GM21381 (cell line): ENCODE results near the gene THBS4.
"Not testable (repeated sequence)": the region's sequence is repeated elsewhere in the genome, so short reads cannot be mapped to it uniquely, and the experiment has no call there.

Source experiments
- ATAC-seq: cut with Tn5 transposase; IDR thresholded peaks from one replicate; pipeline ENCODE4 v1.9.1; 2021; ENCODE audit warnings: mild to moderate bottlenecking, moderate library complexity; ENCODE audit not compliant: unreplicated experiment

The THBS4 gene

DNA sequence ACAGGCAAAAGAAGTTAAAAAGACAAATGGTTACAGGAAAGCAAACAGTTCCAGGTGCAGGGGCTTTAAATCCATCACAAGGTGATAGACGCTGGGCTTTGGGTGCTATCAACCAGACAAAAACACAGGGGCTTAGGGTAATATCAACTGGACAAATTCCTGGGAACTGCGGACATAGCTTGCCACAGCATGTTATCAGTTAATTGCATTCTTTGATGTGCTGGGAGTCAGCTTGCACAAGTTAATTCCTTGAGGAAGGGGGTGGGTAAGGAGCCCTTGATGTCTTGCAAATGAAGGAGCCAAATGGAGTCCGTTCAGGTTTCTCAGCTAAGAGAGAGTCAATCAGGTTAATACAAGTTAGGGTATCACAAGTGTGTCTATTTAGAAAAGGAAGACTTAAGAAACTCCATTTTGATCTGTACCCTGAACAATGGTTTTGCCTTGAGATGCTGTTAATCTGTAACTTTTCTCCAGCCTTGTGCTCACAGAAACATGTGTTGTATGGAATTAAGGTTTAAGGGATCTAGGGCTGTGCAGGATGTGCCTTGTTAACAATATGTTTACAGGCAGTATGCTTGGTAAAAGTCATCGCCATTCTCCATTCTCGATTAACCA lies 76.3 kb downstream of the THBS4 start:
- ATAC-seq, result not testable (repeated sequence)

DNA sequence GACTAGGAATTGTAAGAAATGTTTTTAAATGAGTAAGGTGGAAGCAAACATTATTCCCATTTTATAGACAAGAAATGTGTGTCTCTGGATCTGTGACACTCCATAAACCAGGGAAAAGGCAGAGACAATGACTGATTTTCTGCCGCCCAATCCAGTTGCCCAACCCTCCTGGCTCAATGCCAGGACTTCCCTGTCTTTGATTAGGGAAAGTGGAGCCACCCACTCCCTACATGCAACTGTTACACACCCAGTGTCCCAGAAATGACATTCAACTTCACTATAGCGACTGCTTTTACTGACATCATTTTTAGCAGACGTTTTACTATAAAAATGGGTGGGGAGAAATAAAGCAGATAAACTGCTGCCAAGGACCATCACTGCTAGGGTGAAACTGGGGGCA lies 79.7 kb downstream of the THBS4 start:
- no peak for ATAC-seq

DNA sequence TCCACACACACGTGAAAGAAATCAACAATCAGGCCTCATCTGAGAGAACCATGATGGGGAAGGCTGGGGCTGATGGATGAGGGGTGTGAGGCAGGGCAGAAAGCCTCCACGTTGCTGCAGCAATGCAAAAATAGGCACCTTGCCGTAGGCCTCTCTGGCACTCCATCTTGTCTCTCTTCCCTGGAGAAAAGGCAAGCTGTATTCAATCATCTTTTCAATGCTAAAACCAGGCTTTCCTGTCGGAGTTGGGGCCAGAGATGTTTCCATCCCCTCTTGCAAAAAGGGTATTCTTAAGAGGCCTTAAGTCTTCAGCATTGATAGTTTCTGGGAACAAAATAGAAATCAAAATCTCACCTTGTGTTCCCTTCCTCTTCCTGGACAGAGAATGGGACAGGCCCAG lies 80.9 kb downstream of the THBS4 start:
- ATAC-seq, result no peak

DNA sequence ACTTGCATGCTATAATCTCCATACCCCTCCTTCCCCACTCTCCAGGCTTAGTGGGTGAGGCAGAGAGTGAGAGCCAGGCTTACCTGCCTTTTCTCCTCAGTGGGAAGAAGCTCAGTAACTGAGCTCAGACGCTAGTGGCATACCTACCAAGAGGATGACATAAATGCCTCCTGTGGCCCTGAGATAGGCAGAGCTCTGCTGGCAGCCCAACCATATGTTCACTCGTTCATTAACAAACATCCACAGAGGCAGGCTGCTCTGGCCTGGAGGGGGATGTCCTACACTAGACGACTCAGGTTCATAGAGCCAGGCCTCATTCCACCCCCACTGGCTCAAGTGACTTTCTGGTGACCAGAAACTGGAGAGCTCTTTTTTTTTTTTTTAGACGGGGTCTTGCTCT lies 81.3 kb downstream of the THBS4 start:
- no peak for ATAC-seq

DNA sequence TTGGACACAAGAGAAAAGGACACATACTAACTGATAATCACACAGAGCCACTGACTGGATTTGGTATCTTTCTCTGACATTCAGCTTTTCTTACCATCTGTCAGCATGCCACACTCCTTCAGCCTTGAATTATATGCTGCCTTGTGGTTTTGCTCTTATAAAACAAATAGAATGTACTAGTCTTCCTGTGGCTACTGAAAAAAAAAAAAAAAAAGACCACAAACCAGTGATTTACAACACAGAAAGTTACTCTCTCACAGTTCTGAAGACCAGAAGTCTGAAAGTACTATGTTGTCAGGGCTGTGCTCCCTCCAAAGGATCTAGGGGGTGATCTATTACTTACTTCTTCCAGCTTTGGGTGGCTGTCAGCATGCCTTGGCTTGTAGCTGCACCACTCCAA lies 82.3 kb downstream of the THBS4 start:
- ATAC-seq, result no peak

DNA sequence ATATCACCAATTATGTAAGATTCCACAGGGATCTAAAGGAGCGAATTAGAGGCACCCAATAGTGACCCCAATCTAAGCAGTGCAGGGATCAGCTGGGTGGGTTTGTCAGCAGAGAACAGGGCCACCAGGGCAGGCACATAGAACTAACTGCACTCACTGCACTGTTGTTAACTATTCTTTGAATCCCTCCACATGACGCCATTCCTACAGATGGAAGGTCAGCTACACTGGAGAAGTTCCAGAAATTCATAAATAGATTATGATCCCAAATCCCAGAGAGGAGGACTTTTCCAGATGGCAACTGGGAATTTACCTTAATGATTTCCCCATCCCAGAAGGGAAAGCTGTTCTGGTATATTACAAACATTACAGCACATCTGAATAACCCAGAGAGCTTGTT lies 84.2 kb downstream of the THBS4 start:
- ATAC-seq, result no peak

DNA sequence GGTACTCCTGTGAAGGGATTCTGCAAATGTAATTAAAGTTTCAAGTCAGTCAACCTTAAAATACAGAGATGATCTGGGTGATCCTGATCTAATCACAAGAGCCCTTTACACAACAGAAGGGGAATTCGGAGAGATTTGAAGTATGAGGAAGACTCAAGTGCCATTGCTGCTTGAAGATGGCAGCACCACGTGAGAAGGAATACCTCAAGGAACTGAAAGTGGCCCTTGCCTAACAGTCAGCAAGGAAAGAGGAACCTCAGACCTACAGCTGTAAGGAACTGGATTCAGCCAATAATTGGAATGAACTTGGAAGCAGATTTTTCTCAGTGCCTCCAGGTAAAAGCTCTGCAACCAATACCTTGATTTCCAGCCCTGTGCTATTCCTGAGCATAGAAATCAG lies 87.4 kb downstream of the THBS4 start:
- no peak for ATAC-seq

DNA sequence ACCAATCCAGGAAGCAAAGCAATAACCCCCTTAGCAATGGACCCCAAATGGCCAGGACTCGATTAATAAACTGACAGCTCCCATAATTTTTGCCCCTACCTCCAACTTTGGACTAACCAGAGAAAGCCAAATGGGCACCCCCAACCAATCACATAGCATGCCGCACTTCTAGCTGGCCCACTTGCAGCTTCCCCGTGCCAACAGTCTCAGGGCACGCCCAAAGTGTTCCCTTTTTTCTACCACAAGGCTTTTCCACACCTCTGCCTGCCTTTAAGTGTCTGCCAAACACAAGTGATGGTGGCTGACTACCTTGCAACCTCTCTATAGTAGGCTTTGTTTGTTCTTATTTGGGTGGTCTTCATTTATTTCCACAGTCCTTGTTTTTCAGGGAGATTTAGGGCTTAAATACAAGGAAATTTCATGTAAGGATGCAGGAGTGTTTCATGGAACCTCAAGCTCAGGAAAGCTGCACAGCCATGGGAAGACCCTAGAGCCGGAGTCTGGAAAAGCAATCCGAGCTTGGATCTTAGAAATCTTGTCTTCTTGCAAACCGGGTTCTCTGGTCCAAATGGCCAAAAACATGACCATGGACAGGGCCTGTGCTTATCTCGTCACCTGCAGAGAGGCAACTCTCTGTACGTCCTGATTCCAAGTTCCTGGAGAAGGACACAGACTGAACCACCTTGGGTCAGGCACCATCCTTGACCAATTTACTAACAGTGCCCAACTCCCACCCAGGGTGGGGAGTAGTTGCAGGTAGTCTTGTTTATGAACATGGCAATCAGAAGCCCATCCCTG lies 89.2 kb downstream of the THBS4 start:
- no peak for ATAC-seq

DNA sequence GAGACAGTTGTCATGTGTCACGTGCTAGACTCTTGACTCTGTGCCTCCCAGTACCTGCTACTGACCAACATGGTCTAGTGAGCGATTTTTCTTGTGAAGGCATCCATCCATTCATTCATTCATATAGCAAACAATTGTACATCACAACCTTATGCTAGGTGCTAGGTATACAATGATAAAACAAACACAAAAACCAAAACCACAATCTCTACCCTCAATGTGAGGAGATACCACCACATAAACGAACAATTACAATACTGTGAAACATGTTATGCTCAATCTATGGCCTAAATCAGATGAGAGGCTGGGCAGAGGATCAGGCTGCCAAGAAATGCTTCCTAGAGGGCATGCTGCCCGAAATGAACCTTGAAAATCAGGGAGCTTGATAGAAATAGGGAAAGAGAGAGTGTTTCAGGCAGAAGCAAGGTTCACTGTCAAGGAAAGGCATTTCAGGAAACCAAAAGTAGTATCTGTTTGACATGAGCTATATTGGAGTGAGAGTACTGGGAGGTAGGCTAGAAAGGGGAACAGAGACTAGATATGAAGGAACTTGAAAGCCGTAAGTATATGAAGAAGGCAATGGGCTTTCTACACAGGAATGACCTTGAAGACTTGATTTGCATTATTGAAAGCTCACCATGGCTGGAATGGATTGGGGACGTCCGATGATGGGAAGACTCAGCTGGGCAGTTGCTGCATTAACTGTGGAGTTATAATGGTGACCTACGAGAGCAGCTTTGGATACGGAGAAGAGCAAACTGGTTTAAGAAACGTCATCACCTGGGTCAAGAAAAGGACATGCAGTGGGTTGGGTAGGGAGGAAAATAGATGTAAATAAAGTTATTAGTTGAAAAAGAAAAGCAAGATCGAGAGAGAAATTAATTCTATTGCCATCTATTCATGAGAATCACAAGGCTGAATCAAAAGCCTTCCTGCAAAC lies 90.1 kb downstream of the THBS4 start:
- ATAC-seq, result peak; percentile 68

DNA sequence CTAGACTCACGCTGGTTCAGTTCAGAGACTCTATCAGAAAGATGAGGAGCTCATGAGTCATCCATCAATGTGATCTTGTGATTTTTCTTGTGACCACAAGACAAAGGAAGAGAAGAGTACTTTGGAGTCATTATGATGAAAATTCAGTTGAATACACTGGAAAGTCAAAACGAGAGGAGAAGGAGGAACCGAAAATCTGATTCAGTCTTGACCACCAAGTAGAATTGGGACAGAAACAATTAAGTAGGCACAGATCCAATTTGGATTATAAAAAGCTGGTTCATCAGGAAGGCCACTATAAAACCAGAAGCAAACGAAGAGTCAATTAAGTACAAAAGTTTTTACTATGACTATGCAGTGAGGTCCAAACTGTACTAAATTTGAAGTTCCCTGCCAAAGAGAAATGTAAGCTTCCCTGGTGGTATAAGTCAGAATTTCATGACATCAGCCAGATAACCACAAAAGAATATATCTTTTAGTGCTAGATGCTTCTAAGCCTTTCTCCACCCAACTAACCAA lies 90.9 kb downstream of the THBS4 start:
- ATAC-seq, result peak; percentile 57

DNA sequence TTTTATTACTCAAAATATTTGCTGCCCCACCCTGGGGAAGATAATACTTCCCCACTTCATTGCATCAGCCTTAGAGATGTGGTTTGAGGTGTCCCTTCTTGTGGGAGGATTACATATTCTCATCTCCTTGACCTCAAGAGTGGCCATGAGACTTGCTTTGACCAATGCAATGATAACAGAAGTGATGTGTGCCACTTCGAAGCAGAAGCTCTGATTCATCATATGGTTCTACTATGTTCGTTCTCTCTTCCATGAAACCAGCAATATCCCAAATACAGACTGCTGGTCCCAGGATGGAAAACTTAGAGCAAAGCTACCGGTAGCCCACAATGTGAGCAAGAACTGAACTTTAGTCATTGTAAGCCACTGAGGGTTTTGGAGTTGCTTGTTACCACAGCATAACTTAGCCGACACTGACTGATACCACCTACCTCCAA lies 92.0 kb downstream of the THBS4 start:
- ATAC-seq, result no peak

DNA sequence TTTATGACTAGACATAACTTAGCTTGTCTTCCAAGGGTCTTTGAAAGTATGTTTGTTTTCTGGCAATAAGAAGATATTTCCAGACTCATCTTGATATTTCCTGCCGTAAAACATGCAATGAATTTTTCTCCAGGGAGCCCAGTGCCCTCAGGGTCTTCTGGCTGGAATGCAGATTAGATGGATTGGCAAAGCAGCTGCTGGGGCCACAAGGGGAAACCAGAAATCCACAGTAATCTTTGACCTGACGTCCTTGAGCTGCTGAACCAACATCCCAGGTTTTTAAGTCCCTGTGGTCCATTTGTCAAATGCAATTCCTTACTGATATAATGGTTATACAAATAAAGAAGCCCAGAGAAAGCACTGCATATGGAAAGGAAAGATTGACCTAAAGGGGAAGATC lies 93.0 kb downstream of the THBS4 start:
- no peak for ATAC-seq

DNA sequence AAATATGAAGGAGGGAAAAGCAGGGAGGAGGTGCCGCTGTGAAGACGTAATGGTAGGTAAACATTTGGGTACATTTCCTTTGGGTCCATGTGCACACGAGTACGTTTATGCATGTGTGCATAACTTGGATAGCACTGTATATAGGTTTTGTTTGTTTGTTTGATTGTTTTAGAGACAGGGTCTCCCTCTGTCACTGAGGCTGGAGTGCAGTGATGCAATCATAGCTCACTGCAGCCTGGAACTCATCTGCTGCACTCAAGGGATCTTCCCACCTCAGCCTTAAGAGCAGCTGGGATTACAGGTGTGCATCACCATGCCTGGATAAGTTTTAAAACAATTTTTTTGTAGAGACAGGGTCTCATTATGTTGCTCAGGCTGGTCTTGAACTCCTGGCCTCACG lies 94.0 kb downstream of the THBS4 start:
- no peak for ATAC-seq
